ENCODE data around the gene NHSL2.

The NHSL2 gene

DNA sequence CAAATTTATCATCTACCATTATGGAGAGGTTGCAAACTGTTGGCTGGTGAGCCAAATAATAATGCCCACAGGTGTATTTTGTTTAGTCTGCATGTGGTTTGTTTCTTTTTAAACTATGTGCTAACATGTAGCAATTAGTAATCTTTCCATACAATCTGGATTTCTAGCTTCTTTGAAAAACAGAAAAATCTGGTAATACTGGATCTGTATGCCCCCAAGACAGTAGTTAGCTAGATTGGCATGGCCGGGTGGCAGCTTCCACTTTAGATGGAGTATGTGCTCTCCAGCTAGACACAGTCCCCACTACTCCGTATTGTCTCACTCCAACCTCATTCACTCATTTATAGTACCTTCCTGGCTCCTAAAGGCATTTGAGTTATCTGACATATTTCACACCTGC lies 91.3 kb downstream of the NHSL2 start:
- H3K4ac ChIP-seq (ENCODE audit: low read length): no peak overlapping the region
- no peaks in the 10 kb centered on the region for H3K79me1 ChIP-seq (ENCODE audit: low read depth, low read length)
- no peak overlapping the region for H2BK12ac ChIP-seq (ENCODE audit: low read length)
- no CpG with 5 or more reads among the region's 2 CpGs for WGBS, 2 donors (ENCODE audit: extremely low coverage in 2 of 2, insufficient read length in 2 of 2, insufficient replicate concordance in 1 of 2)
- peaks cover 0 to 5% of the 10 kb centered on the region in 2 donors for H3K36me3 ChIP-seq (replicated peaks in 1 of 2; ENCODE audit: control insufficient read depth in 2 of 2, insufficient read depth in 2 of 2, low read length in 2 of 2)
- H2BK5ac ChIP-seq (ENCODE audit: low read length): no peak overlapping the region
- H3K4me1 ChIP-seq (ENCODE audit: control insufficient read depth in 2 of 2, insufficient read depth in 1 of 2, low read depth in 1 of 2, low read length in 2 of 2): peaks cover 9 to 10% of the 10 kb centered on the region in 2 donors
- H4K8ac ChIP-seq (ENCODE audit: low read depth, low read length): no peak overlapping the region
- no peak overlapping the region for H3K18ac ChIP-seq (ENCODE audit: low read length)
- H3K4me3 ChIP-seq (ENCODE audit: low read length in 2 of 2): no peak overlapping the region
- H3K9me3 ChIP-seq (replicated peaks in 1 of 2; ENCODE audit: control insufficient read depth in 2 of 2, insufficient read depth in 1 of 2, low read depth in 1 of 2, low read length in 2 of 2): no peaks in the 10 kb centered on the region
- no peak overlapping the region for H3K23ac ChIP-seq (ENCODE audit: low read depth, low read length, poor library complexity)
- H3K27me3 ChIP-seq (ENCODE audit: control insufficient read depth in 3 of 3, insufficient read depth in 3 of 3, low read depth in 1 of 3, low read length in 3 of 3): no peaks in the 10 kb centered on the region
- no peak for DNase-seq (ENCODE audit: low spot score)
- H3K9ac ChIP-seq (ENCODE audit: low read depth, low read length, poor library complexity): no peak overlapping the region
- H3K4me2 ChIP-seq (ENCODE audit: insufficient read depth, low read length, poor library complexity, severe bottlenecking): no peak overlapping the region
- no peak overlapping the region for H2AK5ac ChIP-seq (ENCODE audit: low read depth, low read length)
- H4K91ac ChIP-seq (ENCODE audit: low read depth, low read length, poor library complexity): no peak overlapping the region
- H2BK15ac ChIP-seq (ENCODE audit: low read length): no peak overlapping the region
- no peak overlapping the region for H2BK120ac ChIP-seq (ENCODE audit: low read depth, low read length)
- H2AFZ ChIP-seq (ENCODE audit: low read length): no peak overlapping the region
- no peak overlapping the region for H3K14ac ChIP-seq (ENCODE audit: low read length)
- H3K27ac ChIP-seq (replicated peaks; ENCODE audit: low read length): no peak overlapping the region

- H2BK5ac ChIP-seq (ENCODE audit: low read length): no peak overlapping the region
- no peak overlapping the region for H3K4me3 ChIP-seq (ENCODE audit: low read length in 2 of 2)
- H3K23ac ChIP-seq (ENCODE audit: low read depth, low read length, poor library complexity): no peak overlapping the region
- no peak overlapping the region for H2AK5ac ChIP-seq (ENCODE audit: low read depth, low read length)
- H3K4me1 ChIP-seq (ENCODE audit: control insufficient read depth in 2 of 2, insufficient read depth in 1 of 2, low read depth in 1 of 2, low read length in 2 of 2): peaks cover 4 to 8% of the 10 kb centered on the region in 2 donors
- no peak for DNase-seq (ENCODE audit: low spot score)
- no peak overlapping the region for H3K18ac ChIP-seq (ENCODE audit: low read length)
- no peak overlapping the region for H3K14ac ChIP-seq (ENCODE audit: low read length)
- no peak overlapping the region for H3K27ac ChIP-seq (replicated peaks; ENCODE audit: low read length)
- no peak overlapping the region for H3K9ac ChIP-seq (ENCODE audit: low read depth, low read length, poor library complexity)
- no peak overlapping the region for H4K8ac ChIP-seq (ENCODE audit: low read depth, low read length)
- H2BK15ac ChIP-seq (ENCODE audit: low read length): no peak overlapping the region
- peaks cover 0 to 5% of the 10 kb centered on the region in 2 donors for H3K36me3 ChIP-seq (replicated peaks in 1 of 2; ENCODE audit: control insufficient read depth in 2 of 2, insufficient read depth in 2 of 2, low read length in 2 of 2)
- no CpG with 5 or more reads among the region's 6 CpGs for WGBS, 2 donors (ENCODE audit: extremely low coverage in 2 of 2, insufficient read length in 2 of 2, insufficient replicate concordance in 1 of 2)
- no peaks in the 10 kb centered on the region for H3K79me1 ChIP-seq (ENCODE audit: low read depth, low read length)
- H4K91ac ChIP-seq (ENCODE audit: low read depth, low read length, poor library complexity): no peak overlapping the region
- no peaks in the 10 kb centered on the region for H3K27me3 ChIP-seq (ENCODE audit: control insufficient read depth in 3 of 3, insufficient read depth in 3 of 3, low read depth in 1 of 3, low read length in 3 of 3)
- no peak overlapping the region for H3K4me2 ChIP-seq (ENCODE audit: insufficient read depth, low read length, poor library complexity, severe bottlenecking)
- H2AFZ ChIP-seq (ENCODE audit: low read length): no peak overlapping the region
- H2BK12ac ChIP-seq (ENCODE audit: low read length): no peak overlapping the region
- H3K9me3 ChIP-seq (replicated peaks in 1 of 2; ENCODE audit: control insufficient read depth in 2 of 2, insufficient read depth in 1 of 2, low read depth in 1 of 2, low read length in 2 of 2): no peaks in the 10 kb centered on the region
- H2BK120ac ChIP-seq (ENCODE audit: low read depth, low read length): no peak overlapping the region
- no peak overlapping the region for H3K4ac ChIP-seq (ENCODE audit: low read length)
These were observed 92.2 kb downstream of the NHSL2 start for GRCh38 chrX:72002875-72003274.

DNA sequence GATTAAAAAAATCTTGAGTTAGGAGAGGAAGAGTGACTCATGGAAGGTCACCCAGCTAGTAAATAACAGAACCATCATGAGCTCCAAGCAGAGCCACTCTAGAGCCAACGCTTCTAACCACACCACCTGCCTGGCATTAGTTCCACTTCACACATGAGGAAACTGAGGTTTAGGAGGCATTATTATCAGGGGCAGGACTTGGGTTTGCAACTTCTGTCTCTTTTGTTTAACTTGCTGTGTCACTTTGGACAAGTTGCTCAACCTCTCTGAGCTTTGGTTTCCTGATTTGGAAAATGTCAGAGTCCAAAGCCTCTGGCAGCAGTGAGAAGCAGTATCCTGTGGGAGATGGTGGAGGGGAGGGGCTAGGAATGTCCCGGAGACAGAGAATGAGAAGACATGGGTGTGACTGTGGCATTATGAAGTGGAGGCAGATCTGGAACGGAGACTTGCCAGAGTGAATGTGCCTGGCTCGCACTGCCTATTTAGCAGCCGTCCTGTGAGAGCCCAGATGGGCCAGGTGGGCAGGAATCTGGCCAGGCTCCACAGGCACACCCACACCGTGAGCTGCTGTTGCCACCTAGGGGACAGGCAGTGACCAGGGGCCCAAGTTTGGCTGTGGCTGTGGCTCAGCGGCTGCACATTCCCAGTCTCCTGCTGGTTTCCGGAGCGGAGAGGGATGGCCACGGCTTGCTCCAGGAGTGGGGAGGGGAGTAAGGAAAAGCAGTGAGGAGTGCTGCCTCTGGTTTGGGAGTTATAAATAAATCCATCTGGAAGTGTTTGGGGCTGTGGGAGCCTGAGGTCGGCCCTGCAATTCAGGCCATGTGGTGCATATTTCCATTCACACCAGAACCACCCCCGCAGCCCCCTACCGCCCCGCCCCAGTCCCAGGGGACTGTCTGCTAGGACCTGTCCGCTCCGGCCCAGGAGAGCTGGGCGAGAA lies 93.4 kb downstream of the NHSL2 start:
- no peak overlapping the region for H2AK5ac ChIP-seq (ENCODE audit: low read depth, low read length)
- H3K27me3 ChIP-seq (ENCODE audit: control insufficient read depth in 3 of 3, insufficient read depth in 3 of 3, low read depth in 1 of 3, low read length in 3 of 3): no peaks in the 10 kb centered on the region
- H3K4me2 ChIP-seq (ENCODE audit: insufficient read depth, low read length, poor library complexity, severe bottlenecking): no peak overlapping the region
- H3K36me3 ChIP-seq (replicated peaks in 1 of 2; ENCODE audit: control insufficient read depth in 2 of 2, insufficient read depth in 2 of 2, low read length in 2 of 2): peaks cover 0 to 10% of the 10 kb centered on the region in 2 donors
- H4K91ac ChIP-seq (ENCODE audit: low read depth, low read length, poor library complexity): no peak overlapping the region
- no peak overlapping the region for H2BK15ac ChIP-seq (ENCODE audit: low read length)
- no peak overlapping the region for H2AFZ ChIP-seq (ENCODE audit: low read length)
- H3K9ac ChIP-seq (ENCODE audit: low read depth, low read length, poor library complexity): no peak overlapping the region
- no peak overlapping the region for H3K23ac ChIP-seq (ENCODE audit: low read depth, low read length, poor library complexity)
- no peak overlapping the region for H2BK5ac ChIP-seq (ENCODE audit: low read length)
- H3K79me1 ChIP-seq (ENCODE audit: low read depth, low read length): no peaks in the 10 kb centered on the region
- no peak overlapping the region for H3K4ac ChIP-seq (ENCODE audit: low read length)
- H4K8ac ChIP-seq (ENCODE audit: low read depth, low read length): no peak overlapping the region
- H3K9me3 ChIP-seq (replicated peaks in 1 of 2; ENCODE audit: control insufficient read depth in 2 of 2, insufficient read depth in 1 of 2, low read depth in 1 of 2, low read length in 2 of 2): no peaks in the 10 kb centered on the region
- H3K14ac ChIP-seq (ENCODE audit: low read length): no peak overlapping the region
- H3K27ac ChIP-seq (replicated peaks; ENCODE audit: low read length): no peak overlapping the region
- no peak overlapping the region for H3K4me3 ChIP-seq (ENCODE audit: low read length in 2 of 2)
- H3K18ac ChIP-seq (ENCODE audit: low read length): no peak overlapping the region
- no peak for DNase-seq (ENCODE audit: low spot score)
- H2BK120ac ChIP-seq (ENCODE audit: low read depth, low read length): no peak overlapping the region
- whole genome bisulfite sequencing, 2 donors (ENCODE audit: extremely low coverage in 2 of 2, insufficient read length in 2 of 2, insufficient replicate concordance in 1 of 2): no CpG with 5 or more reads among the region's 17 CpGs
- H2BK12ac ChIP-seq (ENCODE audit: low read length): no peak overlapping the region
- H3K4me1 ChIP-seq (ENCODE audit: control insufficient read depth in 2 of 2, insufficient read depth in 1 of 2, low read depth in 1 of 2, low read length in 2 of 2): peaks cover 4 to 8% of the 10 kb centered on the region in 2 donors

- WGBS, 2 donors (ENCODE audit: extremely low coverage in 2 of 2, insufficient read length in 2 of 2, insufficient replicate concordance in 1 of 2): no CpG with 5 or more reads among the region's 2 CpGs
- no peak overlapping the region for H2AK5ac ChIP-seq (ENCODE audit: low read depth, low read length)
- H3K18ac ChIP-seq (ENCODE audit: low read length): no peak overlapping the region
- H4K8ac ChIP-seq (ENCODE audit: low read depth, low read length): no peak overlapping the region
- H2BK15ac ChIP-seq (ENCODE audit: low read length): no peak overlapping the region
- no peak for DNase-seq (ENCODE audit: low spot score)
- H2BK5ac ChIP-seq (ENCODE audit: low read length): no peak overlapping the region
- H3K27me3 ChIP-seq (ENCODE audit: control insufficient read depth in 3 of 3, insufficient read depth in 3 of 3, low read depth in 1 of 3, low read length in 3 of 3): no peaks in the 10 kb centered on the region
- no peak overlapping the region for H2AFZ ChIP-seq (ENCODE audit: low read length)
- no peak overlapping the region for H3K4me2 ChIP-seq (ENCODE audit: insufficient read depth, low read length, poor library complexity, severe bottlenecking)
- H3K4me3 ChIP-seq (ENCODE audit: low read length in 2 of 2): no peak overlapping the region
- no peak overlapping the region for H3K4ac ChIP-seq (ENCODE audit: low read length)
- no peak overlapping the region for H2BK12ac ChIP-seq (ENCODE audit: low read length)
- H3K27ac ChIP-seq (replicated peaks; ENCODE audit: low read length): no peak overlapping the region
- peaks cover 4 to 8% of the 10 kb centered on the region in 2 donors for H3K4me1 ChIP-seq (ENCODE audit: control insufficient read depth in 2 of 2, insufficient read depth in 1 of 2, low read depth in 1 of 2, low read length in 2 of 2)
- H3K9ac ChIP-seq (ENCODE audit: low read depth, low read length, poor library complexity): no peak overlapping the region
- no peaks in the 10 kb centered on the region for H3K9me3 ChIP-seq (replicated peaks in 1 of 2; ENCODE audit: control insufficient read depth in 2 of 2, insufficient read depth in 1 of 2, low read depth in 1 of 2, low read length in 2 of 2)
- no peak overlapping the region for H4K91ac ChIP-seq (ENCODE audit: low read depth, low read length, poor library complexity)
- H3K79me1 ChIP-seq (ENCODE audit: low read depth, low read length): no peaks in the 10 kb centered on the region
- H3K36me3 ChIP-seq (replicated peaks in 1 of 2; ENCODE audit: control insufficient read depth in 2 of 2, insufficient read depth in 2 of 2, low read length in 2 of 2): peaks cover 0 to 20% of the 10 kb centered on the region in 2 donors
- no peak overlapping the region for H3K23ac ChIP-seq (ENCODE audit: low read depth, low read length, poor library complexity)
- no peak overlapping the region for H3K14ac ChIP-seq (ENCODE audit: low read length)
- no peak overlapping the region for H2BK120ac ChIP-seq (ENCODE audit: low read depth, low read length)
These were observed 94.4 kb downstream of the NHSL2 start for GRCh38 chrX:72005046-72005445.
